NCI-H82 treated with DMSO at 0.1 percent for 48 hours (cell line): ENCODE measurements around the gene FER.
"Not testable (repeated sequence)": the region's sequence is repeated elsewhere in the genome, so short reads cannot be mapped to it uniquely, and the experiment has no call there.

Experiments used
- DNase-seq: peaks from one replicate; lab custom pipeline; 2025; ENCODE audit not compliant: unreplicated experiment; lab: John Stamatoyannopoulos, UW

Gene FER

GRCh38 chr5:108797396-108797795 is 49.7 kb downstream of the FER start:
- no peak for DNase-seq

GRCh38 chr5:108797986-108798385 is 50.3 kb downstream of the FER start:
- DNase-seq: no peak

DNA sequence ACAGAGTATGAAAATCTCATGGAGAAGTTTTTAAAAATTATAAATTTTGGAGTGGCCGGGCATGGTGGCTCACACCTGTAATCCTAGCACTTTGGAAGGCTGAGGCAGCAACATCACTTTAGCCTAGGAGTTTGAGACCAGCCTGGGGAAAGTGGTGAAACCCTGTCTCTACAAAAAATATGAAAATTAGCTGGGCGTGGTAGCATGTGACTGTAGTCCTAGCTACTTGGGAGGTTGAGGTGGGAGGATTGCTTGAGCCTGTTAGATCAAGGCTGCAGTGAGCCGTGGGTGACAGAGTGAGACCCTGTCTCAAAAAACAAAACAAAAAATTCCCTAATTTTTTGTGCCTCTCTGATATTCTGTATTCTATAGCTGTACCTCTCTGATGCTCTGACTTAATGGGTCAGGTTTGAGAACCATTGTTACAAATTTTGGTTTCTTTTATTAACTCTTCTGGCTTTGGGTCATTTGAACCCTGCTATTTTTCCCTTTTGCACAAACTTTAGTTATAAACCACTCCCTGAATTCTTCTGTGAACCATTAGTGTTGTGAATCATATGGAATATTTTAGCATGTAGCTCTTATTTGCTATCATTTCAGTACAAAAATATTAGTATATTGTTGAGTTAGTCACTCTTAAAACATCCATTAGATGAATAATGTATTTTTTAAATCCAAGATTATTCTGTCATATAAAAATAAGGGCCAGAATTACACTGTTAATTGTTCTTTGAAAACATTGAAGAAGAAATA is 51.0 kb downstream of the FER start:
- no peak for DNase-seq

GRCh38 chr5:108801301-108801700 is 53.6 kb downstream of the FER start:
- no peak for DNase-seq

DNA sequence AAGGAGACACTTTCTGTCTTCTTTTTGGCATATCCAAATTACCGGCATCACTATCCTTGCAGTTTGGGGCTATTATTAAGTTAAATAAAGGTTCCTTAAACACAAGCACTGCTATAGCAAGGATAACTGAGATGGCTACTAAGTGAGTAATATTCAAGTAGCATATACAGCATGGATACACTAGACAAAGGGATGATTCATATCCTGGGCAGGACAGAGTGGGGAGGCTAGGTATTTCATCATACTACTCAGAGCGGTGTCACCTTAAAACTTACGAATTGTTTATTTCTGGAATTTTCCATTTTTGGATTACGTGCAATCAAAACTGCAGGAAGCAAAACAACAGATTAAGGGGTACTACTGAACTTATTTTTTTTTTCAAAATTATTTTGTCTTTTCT is 54.1 kb downstream of the FER start:
- no peak for DNase-seq

DNA sequence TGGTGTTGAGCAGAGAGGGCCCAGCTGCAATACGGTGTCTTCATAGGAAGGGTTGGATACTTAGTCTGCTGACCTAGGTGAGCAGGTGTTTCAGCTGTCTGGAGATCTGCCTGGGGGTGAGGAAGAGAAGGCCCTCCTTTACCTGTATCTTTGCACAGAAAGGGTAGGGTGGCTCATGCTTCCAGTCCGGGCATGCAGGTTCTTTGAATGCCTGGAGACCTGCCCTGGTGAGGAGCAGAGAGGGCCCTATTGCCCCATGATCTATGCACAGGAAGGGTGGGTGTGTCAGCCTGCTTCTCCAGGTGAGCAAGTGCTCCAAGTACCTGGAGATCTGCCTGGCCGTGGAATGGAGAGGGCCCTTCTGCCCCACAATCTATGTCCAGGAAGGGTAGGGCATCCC is 63.0 kb downstream of the FER start:
- no peak for DNase-seq

DNA sequence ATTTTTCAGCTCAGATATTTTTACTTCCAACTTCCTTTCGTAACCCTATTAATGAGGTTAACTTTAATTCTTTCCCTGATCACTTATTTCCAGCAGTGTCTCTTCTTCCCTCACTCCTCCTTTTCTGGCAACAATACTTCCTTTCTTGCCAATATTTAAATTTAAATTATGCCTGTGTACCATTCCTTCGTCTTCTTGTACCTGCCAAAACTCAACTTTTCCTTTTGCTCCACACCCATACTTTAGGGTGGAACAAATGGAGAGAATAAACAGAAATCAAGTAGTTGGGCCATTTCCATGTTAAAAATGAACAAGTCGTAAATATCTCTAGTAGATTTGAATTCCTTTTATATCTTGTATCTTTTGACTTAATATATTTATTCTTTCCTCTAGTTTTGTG is 66.0 kb downstream of the FER start:
- DNase-seq: no peak

- no peak for DNase-seq
Observed at GRCh38 chr5:108814551-108814950, 66.9 kb downstream of the FER start.

GRCh38 chr5:108818613-108819272 is 71.0 kb downstream of the FER start:
- DNase-seq: no peak

- no peak for DNase-seq
Observed at GRCh38 chr5:108820983-108821382, 73.3 kb downstream of the FER start.

GRCh38 chr5:108822211-108822947 is 74.7 kb downstream of the FER start:
- no peak for DNase-seq

DNA sequence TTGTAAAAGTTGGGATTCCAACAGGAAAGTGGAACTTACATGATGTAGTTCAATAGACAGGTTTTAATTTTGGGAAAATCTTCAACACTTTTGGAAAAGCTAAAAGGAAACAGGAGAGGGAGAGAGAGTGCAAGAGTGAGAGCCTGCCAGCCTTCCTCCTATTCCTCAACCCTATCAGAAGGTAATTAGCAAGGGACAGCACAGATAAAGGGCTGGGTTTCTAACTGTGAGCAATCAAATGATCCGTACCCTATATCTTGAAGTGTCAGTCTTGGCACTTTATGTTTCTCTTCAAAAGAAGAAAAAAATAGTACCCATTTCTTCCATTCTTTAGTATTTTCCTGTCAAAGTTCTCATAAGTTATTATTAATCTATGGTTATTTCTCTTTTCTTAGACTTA is 79.4 kb downstream of the FER start:
- no peak for DNase-seq

- no peak for DNase-seq
Observed at GRCh38 chr5:108830705-108831276, 83.1 kb downstream of the FER start.

DNA sequence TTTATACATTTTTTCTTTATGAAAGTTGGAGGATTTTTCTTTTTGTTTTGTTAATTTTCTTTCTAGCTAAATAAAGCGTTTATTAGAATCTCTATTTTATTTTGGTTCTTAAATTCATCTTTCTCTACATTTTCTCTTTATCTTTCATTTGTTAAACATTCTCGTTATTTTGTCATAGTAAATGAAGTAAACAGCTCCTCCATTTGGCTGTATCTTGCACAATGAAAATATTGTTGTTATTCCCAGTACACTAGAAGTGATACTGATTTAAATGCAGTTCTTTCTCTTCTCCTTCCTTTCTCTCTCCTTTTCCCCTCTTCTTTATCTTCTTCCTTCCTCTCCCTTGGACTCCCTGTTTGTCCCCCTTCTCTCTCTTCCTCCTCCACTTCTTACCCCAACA is 88.8 kb downstream of the FER start:
- DNase-seq: no peak

DNA sequence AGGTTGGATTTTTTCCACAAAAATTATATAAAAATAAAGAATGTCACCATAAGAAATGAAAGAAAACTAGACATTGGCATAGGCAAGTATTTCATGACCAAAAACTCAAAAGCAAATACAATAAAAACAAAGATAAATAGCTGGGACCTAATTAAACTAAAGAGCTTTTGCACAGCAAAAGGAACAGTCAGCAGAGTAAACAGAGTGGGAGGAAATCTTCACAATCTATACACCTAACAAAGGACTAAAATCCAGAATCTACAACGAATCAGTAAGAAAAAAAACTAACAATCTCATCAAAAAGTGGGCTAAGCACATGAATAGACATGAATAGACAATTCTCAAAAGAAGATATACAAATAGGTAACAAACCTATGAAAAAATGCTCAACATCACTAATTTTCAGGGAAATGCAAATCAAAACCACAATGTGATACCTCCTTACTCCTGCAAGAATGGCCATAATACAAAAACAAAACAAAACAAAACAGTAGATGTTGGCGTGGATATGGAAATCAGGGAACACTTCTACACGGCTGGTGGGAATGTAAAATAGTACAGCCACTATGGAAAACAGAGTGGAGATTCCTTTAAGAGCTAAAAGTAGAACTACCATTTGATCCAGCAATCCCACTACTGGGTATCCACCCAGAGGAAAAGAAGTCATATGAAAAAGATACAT is 94.7 kb downstream of the FER start:
- DNase-seq: not testable (repeated sequence)

GRCh38 chr5:108851129-108851528 is 103.4 kb downstream of the FER start:
- not testable (repeated sequence) for DNase-seq

DNA sequence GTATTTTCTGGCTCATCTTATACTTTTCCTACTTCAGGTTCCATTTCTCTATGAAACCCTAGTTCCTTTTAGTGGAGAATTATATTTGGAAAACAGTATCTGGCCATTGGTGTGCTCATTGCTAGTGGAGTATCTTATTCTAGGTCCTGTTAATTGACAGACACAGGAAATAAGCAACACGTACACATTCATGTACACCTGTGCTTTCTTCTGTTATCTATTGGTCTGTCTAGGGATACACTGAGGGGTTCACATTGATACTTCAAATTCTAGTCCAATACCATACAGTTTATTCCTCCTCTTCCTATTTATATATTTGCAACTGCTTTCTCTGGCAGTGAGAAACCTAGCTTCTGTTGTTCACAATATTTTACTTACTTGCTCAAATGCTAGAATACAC is 110.2 kb downstream of the FER start:
- no peak for DNase-seq

DNA sequence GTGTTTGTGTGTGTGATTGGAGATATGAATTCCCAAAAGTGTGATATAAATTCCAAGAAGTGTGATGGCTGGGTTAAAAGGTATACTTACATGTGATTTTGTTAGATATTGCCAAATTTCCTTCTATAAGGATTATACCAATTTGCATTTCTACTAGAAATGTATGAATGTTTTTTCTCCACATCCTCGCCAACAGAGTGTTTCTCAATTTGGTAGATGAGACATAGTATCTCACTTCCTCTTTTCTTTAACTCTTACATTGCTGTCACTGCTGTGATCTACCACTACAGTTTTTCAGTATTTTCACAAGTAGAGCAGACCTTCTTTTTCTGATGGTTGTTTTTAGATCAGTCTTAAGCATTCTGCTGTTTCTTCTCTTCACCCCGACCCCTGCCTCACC is 111.3 kb downstream of the FER start:
- DNase-seq: no peak

GRCh38 chr5:108862211-108862610 is 114.5 kb downstream of the FER start:
- DNase-seq: no peak

GRCh38 chr5:108866097-108866496 is 118.4 kb downstream of the FER start:
- not testable (repeated sequence) for DNase-seq

GRCh38 chr5:108867656-108868055 is 120.0 kb downstream of the FER start:
- no peak for DNase-seq
